Gastroesophageal sphincter (tissue), 4 donors: ENCODE data around the gene NKAIN2. TPM values are rescaled to one million over a fixed set of nuclear protein-coding genes. Genes with fewer than 3 reads are reported as not detected.

Experiments
- ATAC-seq: fragments of 150-250 bp; one replicate; pipeline ENCODE4 v1.9.1; 2016; ENCODE audit warnings: mild to moderate bottlenecking, moderate library complexity
- H3K27ac ChIP-seq, 4 donors: fragments of 200-600 bp; sonication (generic) in 3 of 4; 1 replicate in 3 of 4; 2 replicates in 1 of 4; pipeline ENCODE4 v1.5.1; 2016 to 2019
- H3K27me3 ChIP-seq: fragments of 200-600 bp; sonication (generic); one replicate; pipeline ENCODE4 v1.5.1; 2019
- H3K36me3 ChIP-seq, 2 donors: fragments of 200-600 bp; sonication (generic); one replicate each; pipeline ENCODE4 v1.5.1; 2019; ENCODE audit warnings: control low read depth in 1 of 2
- H3K4me1 ChIP-seq, 3 donors: fragments of 200-600 bp; sonication (generic); 1 replicate in 2 of 3; 2 replicates in 1 of 3; pipeline ENCODE4 v1.5.1; 2016 to 2019; ENCODE audit warnings: control low read depth in 2 of 3
- H3K4me3 ChIP-seq, 2 donors: fragments of 200-600 bp; sonication (generic); one replicate each; pipeline ENCODE4 v1.5.1; 2019; ENCODE audit warnings: mild to moderate bottlenecking in 1 of 2, moderate library complexity in 1 of 2
- H3K9me3 ChIP-seq, 3 donors: fragments of 200-600 bp; sonication (generic); one replicate each; pipeline ENCODE4 v1.5.1; 2017 to 2019; ENCODE audit warnings: control low read depth in 2 of 3
- EP300 ChIP-seq: sonication (generic); formaldehyde crosslinking; IDR thresholded peaks from one replicate; pipeline ENCODE4 v1.6.1; 2017; ENCODE audit warnings: antibody characterized with exemption, mild to moderate bottlenecking
- POLR2A ChIP-seq, 2 donors: fragments of 450-650 bp; IDR thresholded peaks; one replicate each; pipeline ENCODE4 v1.6.1; 2017; ENCODE audit warnings: antibody characterized with exemption in 2 of 2, mild to moderate bottlenecking in 2 of 2, moderate library complexity in 1 of 2
- POLR2AphosphoS5 ChIP-seq: sonication (generic); formaldehyde crosslinking; IDR thresholded peaks from one replicate; pipeline ENCODE4 v1.6.1; 2017; ENCODE audit warnings: antibody characterized with exemption
- WGBS, 2 donors: methylation state at CpG; one replicate each; pipeline ENCODE4 v1.1.5; 2018; ENCODE audit warnings: low coverage in 1 of 2; 5-methylcytosine and 5-hydroxymethylcytosine counted together
- total RNA-seq, 4 donors: library from RNA; depleted of rRNA; stranded (reverse); fragments of >200 nt; gene quantifications; one replicate each; pipeline ENCODE4 v1.1.0, GENCODE V29; 2016
- TF ChIP-seq, protein P1 (sequence below), 4 experiments: fragments of 200-600 bp in 2 of 4; fragments of 450-650 bp in 2 of 4; sonication (generic) in 1 of 4; IDR thresholded peaks; one replicate each; pipeline ENCODE4 v1.5.1; 2017 to 2019; ENCODE audit warnings: antibody characterized with exemption in 4 of 4, mild to moderate bottlenecking in 2 of 4, moderate library complexity in 2 of 4

Gene NKAIN2
- total RNA-seq, 4 donors from 2014 or later, result 0.23 to 3.2 TPM; not detected in 2

DNA sequence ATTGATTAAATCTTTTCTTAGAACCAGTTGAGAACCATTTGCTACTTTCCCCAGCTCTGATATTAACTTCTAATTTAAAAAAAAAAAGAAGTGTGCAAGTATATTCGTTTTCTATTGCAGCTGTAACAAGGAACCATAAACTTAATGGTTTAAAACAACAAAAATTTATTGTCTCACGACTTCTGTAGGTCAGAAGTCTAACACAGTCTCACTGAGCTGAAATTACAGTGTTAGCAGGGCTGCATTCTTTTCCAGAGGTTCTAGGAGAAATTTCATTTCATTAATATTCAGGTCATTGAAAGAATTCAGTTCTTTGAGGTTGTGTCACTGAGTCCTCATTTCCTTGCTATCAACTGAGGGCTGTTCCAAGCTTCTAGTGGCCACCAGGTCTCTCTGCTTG lies 945.1 kb downstream of the NKAIN2 start:
- WGBS, 2 donors, result 78 to 100% methylated on average over 1 to 2 of the region's 2 CpGs
- no peaks in the 10 kb centered on the region for H3K36me3 ChIP-seq

DNA sequence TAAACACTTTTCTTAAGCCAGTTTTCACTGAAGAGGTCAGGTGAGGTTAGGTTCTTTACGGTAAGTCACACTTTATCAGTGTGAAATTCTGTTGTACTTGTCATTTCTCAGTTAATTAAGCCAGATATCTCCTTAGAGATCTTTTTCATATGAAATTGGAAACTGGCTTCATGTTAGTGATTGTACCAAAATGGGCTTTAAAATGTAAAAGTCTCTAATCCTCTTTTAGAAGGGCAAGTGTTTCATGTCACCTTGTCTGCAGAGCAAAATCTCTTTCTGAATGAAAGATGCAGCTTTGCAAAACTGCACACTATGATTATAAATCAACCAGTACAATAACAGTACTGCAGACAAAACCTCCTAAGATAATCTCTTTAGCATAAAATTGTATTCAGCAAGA lies 949.3 kb downstream of the NKAIN2 start:
- H3K27ac ChIP-seq, result no peak overlapping the region
- H3K4me3 ChIP-seq, result no peak overlapping the region
- no peaks in the 10 kb centered on the region for H3K9me3 ChIP-seq
- H3K4me1 ChIP-seq, result no peaks in the 10 kb centered on the region
- H3K36me3 ChIP-seq, result no peaks in the 10 kb centered on the region
- no peak for TF ChIP-seq EP300
- TF ChIP-seq, protein P1, sequence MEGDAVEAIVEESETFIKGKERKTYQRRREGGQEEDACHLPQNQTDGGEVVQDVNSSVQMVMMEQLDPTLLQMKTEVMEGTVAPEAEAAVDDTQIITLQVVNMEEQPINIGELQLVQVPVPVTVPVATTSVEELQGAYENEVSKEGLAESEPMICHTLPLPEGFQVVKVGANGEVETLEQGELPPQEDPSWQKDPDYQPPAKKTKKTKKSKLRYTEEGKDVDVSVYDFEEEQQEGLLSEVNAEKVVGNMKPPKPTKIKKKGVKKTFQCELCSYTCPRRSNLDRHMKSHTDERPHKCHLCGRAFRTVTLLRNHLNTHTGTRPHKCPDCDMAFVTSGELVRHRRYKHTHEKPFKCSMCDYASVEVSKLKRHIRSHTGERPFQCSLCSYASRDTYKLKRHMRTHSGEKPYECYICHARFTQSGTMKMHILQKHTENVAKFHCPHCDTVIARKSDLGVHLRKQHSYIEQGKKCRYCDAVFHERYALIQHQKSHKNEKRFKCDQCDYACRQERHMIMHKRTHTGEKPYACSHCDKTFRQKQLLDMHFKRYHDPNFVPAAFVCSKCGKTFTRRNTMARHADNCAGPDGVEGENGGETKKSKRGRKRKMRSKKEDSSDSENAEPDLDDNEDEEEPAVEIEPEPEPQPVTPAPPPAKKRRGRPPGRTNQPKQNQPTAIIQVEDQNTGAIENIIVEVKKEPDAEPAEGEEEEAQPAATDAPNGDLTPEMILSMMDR (IDR thresholded peaks at IDR 0.05), result no peak
- no peak for TF ChIP-seq POLR2AphosphoS5
- TF ChIP-seq POLR2A (IDR thresholded peaks at IDR 0.05), result no peak
- no peaks in the 10 kb centered on the region for H3K27me3 ChIP-seq
- no peak for ATAC-seq
- WGBS, 2 donors, result 10 to 50% methylated on average over 1 of the region's 1 CpG

More for the DNA sequence above, 945.1 kb downstream of the NKAIN2 start:
- Histone ChIP-seq H3K27ac (no peak overlapping the region), H3K27me3 (no peaks in the 10 kb centered on the region), H3K4me1 (peaks cover 0 to 9% (median 0%) of the 10 kb centered on the region in 3 donors), H3K4me3 (no peak overlapping the region), H3K9me3 (no peaks in the 10 kb centered on the region)
- TF ChIP-seq, protein P1 (IDR thresholded peaks at IDR 0.05), result no peak
- ATAC-seq, result no peak

DNA sequence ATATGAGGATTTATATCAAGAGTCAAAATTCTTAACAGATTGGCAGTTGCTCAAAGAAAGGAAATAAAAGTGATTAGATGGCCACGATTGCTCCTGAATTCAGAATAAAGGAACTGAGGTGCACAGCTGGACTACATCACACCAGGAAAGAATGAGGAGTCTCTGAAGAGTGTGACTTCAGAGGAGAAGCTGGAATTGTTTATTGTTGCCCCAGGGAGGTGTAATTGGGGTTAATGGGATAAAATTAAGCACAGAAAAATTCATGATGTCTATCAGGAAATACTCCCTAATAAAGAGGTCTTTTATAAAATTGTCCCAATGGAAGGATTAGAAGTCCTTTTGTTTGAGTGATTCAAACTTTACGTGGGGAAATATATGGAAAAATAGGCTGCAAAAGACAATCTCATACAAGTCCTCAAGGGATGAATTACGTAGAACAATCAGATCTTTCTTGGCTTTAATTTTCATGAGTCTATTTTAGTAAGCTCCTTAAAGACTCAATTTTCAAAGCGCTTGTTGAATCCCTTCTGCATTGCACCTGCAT lies 950.0 kb downstream of the NKAIN2 start:
- WGBS, 2 donors, result 58 to 67% methylated on average over 4 of the region's 4 CpGs

DNA sequence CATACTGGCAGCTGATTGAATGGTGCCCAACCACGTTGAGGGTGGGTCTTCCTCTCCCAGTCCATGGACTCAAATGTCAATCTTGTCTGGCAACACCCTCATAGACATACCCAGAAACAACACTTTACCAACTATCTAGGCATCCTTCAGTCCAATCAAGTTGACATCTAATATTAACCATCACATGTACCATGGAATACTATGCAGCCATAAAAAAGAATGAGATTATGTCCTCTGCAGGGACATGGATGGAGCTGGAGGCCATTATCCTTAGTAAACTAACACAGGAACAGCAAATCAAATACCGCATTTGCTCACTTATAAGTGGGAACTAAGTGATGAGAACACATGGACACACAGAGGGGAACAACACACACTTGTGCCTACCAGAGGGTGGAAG lies 951.7 kb downstream of the NKAIN2 start:
- no peak overlapping the region for H3K4me3 ChIP-seq
- H3K27me3 ChIP-seq, result no peaks in the 10 kb centered on the region
- H3K36me3 ChIP-seq, result no peaks in the 10 kb centered on the region
- 100% methylated on average over 2 of the region's 2 CpGs; no CpG with 5 or more reads in 1 of the 2 donors for WGBS, 2 donors
- no peaks in the 10 kb centered on the region for H3K4me1 ChIP-seq
- no peak for ATAC-seq
- no peaks in the 10 kb centered on the region for H3K9me3 ChIP-seq
- no peak overlapping the region for H3K27ac ChIP-seq
- TF ChIP-seq POLR2A (IDR thresholded peaks at IDR 0.05) (no peak), POLR2AphosphoS5 (no peak), EP300 (no peak)
- TF ChIP-seq, protein P1 (IDR thresholded peaks at IDR 0.05), result no peak

More for the DNA sequence above, 950.0 kb downstream of the NKAIN2 start:
- TF ChIP-seq POLR2AphosphoS5 (no peak), POLR2A (IDR thresholded peaks at IDR 0.05) (no peak), EP300 (no peak)
- TF ChIP-seq, protein P1 (IDR thresholded peaks at IDR 0.05), result no peak
- no peaks in the 10 kb centered on the region for H3K27me3 ChIP-seq
- H3K4me3 ChIP-seq, result no peak overlapping the region
- no peaks in the 10 kb centered on the region for H3K4me1 ChIP-seq
- H3K36me3 ChIP-seq, result no peaks in the 10 kb centered on the region
- ATAC-seq, result no peak
- H3K27ac ChIP-seq, result no peak overlapping the region
- no peaks in the 10 kb centered on the region for H3K9me3 ChIP-seq

DNA sequence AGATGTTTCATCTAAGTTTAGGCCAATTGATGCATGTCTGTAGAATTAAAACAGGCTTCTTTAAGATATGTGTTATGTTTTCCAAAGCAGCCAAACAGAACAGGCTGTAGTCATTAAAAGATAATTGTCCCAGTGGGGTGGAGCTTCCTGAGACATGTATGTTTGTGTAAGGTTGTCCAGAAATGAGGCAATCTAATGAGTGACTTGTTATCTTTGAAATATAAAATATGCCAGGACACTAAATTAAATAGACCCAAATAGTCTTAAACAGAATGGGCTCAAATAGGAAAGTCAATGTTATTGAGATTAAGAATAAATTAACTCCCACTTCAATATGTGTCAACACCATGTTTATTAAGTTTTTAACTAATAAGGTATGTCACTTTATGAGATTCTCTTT lies 953.9 kb downstream of the NKAIN2 start:
- no peaks in the 10 kb centered on the region for H3K9me3 ChIP-seq
- no peak for ATAC-seq
- no peak overlapping the region for H3K27ac ChIP-seq
- no peaks in the 10 kb centered on the region for H3K4me1 ChIP-seq
- H3K4me3 ChIP-seq, result no peak overlapping the region
- no peak for TF ChIP-seq POLR2AphosphoS5
- no peaks in the 10 kb centered on the region for H3K27me3 ChIP-seq
- no peaks in the 10 kb centered on the region for H3K36me3 ChIP-seq
